ENCODE measurements around the gene RGS17. TPM values are rescaled to one million over a fixed set of nuclear protein-coding genes. Genes with fewer than 3 reads are reported as not detected.

The RGS17 gene
- total and polyA plus RNA-seq, 10 of the 15 experiments (the other 5 are each of a cell fraction or from before 2014, with no cell fraction given), result 0.06 to 0.29 (median 0.14) TPM; not detected in 4

- in situ Hi-C loops (cut with MboI), result no loop called here
- Histone ChIP-seq H3K9me3 (replicated peaks; ENCODE audit: control insufficient read depth, insufficient read depth, low read length) (no peaks in the 10 kb centered on the region), H3K4me2 (ENCODE audit: control insufficient read depth, insufficient read depth) (no peak overlapping the region), H3K4me3 (no peak overlapping the region), H3K27ac (ENCODE audit: control insufficient read depth, insufficient read depth) (no peak overlapping the region), H3K9ac (ENCODE audit: control insufficient read depth, insufficient read depth, low read length) (no peak overlapping the region), H3K36me3 (ENCODE audit: control insufficient read depth in 2 of 2, insufficient read depth in 2 of 2, low read length in 1 of 2) (no peaks in the 10 kb centered on the region), H3K27me3 (replicated peaks in 1 of 2; ENCODE audit: control insufficient read depth in 2 of 2, insufficient read depth in 2 of 2, low read length in 1 of 2) (no peaks in the 10 kb centered on the region; a peak in 1 of 4 replicates), H2AFZ (ENCODE audit: control insufficient read depth, low read depth, low read length) (no peak overlapping the region), H3K79me2 (ENCODE audit: control insufficient read depth, insufficient read depth, low read length) (no peaks in the 10 kb centered on the region), H3K4me1 (ENCODE audit: control insufficient read depth, insufficient read depth, low read length) (no peaks in the 10 kb centered on the region), H4K20me1 (ENCODE audit: control insufficient read depth, insufficient read depth) (no peaks in the 10 kb centered on the region)
- ChIA-PET CTCF (interaction anchor here (1.7 kb wide), 1 partner anchor 51 kb away, joined by 5 read pairs; no protein-coding TSS in a partner anchor), RAD21 (ENCODE audit: unreplicated experiment) (interaction anchor here (0.6 kb wide), 1 partner anchor 121 kb away, joined by 3 read pairs; no protein-coding TSS in a partner anchor), SMC1A (ENCODE audit: uncharacterized antibody, unreplicated experiment) (interaction anchor here (1.0 kb wide), 1 partner anchor 10 kb away, joined by 5 read pairs; no protein-coding TSS in a partner anchor), POLR2A (no interaction called here)
- BruUV-seq (replicated peaks), result no TSS peak
- ATAC-seq (no peak), DNase-seq (ENCODE audit: low read depth, low spot score) (no peak), FAIRE-seq (no peak)
- WGBS (ENCODE audit: insufficient coverage, insufficient replicate concordance, low lambda C conversion rate, missing lambda C conversion rate), result 19% methylated on average over 3 of the region's 3 CpGs
- intact Hi-C loops (cut with micrococcal nuclease; ENCODE audit: unreplicated experiment), result no loop called here
- TF ChIP-seq ZNF687 (IDR thresholded peaks at IDR 0.05) (no peak), CREM (IDR thresholded peaks at IDR 0.05; ENCODE audit: low read depth) (no peak), PKNOX1 (IDR thresholded peaks at IDR 0.05) (no peak), ZNF24 (IDR thresholded peaks at IDR 0.05) (no peak), CHD1 (IDR thresholded peaks at IDR 0.05; ENCODE audit: low read depth, low read length) (no peak), NFYA (IDR thresholded peaks at IDR 0.05; ENCODE audit: borderline replicate concordance, low read depth, low read length) (no peak), CEBPZ (IDR thresholded peaks at IDR 0.05; ENCODE audit: low read depth, low read length) (no peak), GATAD2B (conservative IDR thresholded peaks at IDR 0.05; ENCODE audit: low read depth) (no peak), MTA3 (IDR thresholded peaks at IDR 0.05; ENCODE audit: borderline replicate concordance, low read length) (no peak), BCLAF1 (IDR thresholded peaks at IDR 0.05) (no peak), ESRRA (IDR thresholded peaks at IDR 0.05; ENCODE audit: low read length) (no peak), STAT1 (conservative IDR thresholded peaks at IDR 0.05) (no peak), SUPT20H (IDR thresholded peaks at IDR 0.05; ENCODE audit: borderline replicate concordance, control insufficient read depth, low read depth, low read length) (no peak), KDM1A (IDR thresholded peaks at IDR 0.05; ENCODE audit: borderline replicate concordance) (no peak)
Observed at GRCh38 chr6:153074761-153075160, 56.3 kb downstream of the RGS17 start.
